Airway epithelial cell (primary cell): ENCODE measurements around the gene SUSD2. TPM values are rescaled to one million over a fixed set of nuclear protein-coding genes. Genes with fewer than 3 reads are reported as not detected.

Experiments used
- total RNA-seq: library from RNA; depleted of rRNA; stranded (reverse); fragments of >200 nt; gene quantifications from 2 replicates; pipeline ENCODE4 v1.2.3, GENCODE V29; 2015

The SUSD2 gene
- 1.3 and 1.7 TPM in 2 replicates for total RNA-seq

DNA sequence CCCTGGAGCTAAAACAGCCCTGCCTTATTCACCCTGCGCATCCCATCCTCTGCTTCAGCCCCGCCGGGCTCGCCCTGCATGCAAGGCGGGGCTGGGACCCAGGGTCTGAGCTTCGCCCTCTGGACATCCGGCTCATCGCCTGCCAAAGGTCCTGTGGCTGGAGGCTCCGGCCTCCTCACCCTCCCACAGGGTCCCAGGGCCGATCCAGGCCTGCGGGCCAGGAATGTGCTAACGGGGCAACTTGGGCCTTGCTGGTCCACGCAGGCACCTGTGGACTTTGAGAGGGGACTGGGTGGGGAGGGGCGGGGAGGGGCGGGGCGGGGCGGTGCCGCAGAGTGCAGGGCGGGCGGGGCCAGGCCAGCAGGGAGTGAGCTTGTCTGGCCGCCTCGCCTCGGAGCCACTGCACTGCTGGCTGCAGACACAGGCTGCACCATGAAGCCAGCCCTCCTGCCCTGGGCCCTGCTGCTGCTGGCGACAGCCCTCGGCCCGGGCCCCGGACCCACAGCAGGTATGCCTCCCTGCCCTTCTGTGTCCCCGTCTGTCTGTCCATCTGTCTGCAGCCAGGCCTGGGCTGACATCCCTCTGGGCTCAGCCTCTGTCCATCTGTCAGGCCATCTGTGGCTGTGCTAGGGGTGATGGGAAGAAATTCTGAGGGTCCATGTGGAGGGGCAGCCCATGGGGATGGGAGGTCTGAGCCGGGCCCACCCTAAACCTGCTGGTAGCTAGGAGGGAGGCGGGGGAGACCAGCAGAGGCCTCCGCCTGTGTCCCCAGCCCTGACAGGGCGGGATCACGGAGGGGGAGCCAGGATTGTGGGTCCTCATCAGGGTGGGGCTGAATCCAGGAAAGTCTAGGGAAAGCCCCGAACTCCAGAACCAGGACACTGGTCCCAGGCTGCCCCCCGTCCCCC lies at the start of gene SUSD2:
TSS of gene SUSD2 (plus strand) at position 400 of the 908 bp plus-strand sequence. CDS start at position 433, 33 bp downstream.

Other genes with a start within 250 kb of the SUSD2 start
- 0.99 and 2.1 TPM in 2 replicates for gene GSTT2B, start 220.3 kb upstream of the SUSD2 start, total RNA-seq
- not detected in 2 replicates for gene DDTL, start 214.6 kb upstream of the SUSD2 start, total RNA-seq
- 130 and 138 TPM in 2 replicates for gene DDT, start 207.0 kb upstream of the SUSD2 start, total RNA-seq
- not detected in 2 replicates for gene GSTT2, start 201.4 kb upstream of the SUSD2 start, total RNA-seq
- not detected in 2 replicates for gene GSTT4, start 176.0 kb upstream of the SUSD2 start, total RNA-seq
- 24.2 and 28.4 TPM in 2 replicates for gene CABIN1, start 170.2 kb upstream of the SUSD2 start, total RNA-seq
- gene GGT5, start 63.6 kb downstream of the SUSD2 start, total RNA-seq, result 1.1 and 1.9 TPM in 2 replicates
- 12.9 and 17.1 TPM in 2 replicates for gene SPECC1L, start 89.3 kb downstream of the SUSD2 start, total RNA-seq
- gene ADORA2A, start 246.1 kb downstream of the SUSD2 start, total RNA-seq, result 0.14 TPM in 1 of 2 replicates, not detected in the other